Measurements from ENCODE around the gene TMEM131L.

TMEM131L gene

DNA sequence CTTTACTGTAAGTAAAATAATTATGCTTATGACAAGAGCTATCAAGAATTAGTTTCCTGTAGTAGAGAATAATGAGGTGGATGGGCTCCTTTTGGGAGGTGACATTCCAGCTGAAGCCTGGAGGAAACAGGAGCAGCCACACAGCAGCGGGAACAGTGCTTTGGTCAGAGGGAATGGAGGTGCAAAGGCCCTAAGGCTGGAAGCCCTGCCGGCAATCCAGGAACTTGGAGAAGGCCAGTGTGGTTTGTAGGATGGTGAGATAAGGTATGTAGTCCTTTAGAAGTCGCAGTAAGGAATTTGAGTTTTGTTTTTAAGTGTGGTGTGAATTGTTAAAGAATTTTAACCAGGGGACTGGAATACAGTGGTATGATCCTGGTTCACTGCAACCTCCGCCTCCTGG, 8.1 kb downstream of the TMEM131L start:
- no peak for DNase-seq

DNA sequence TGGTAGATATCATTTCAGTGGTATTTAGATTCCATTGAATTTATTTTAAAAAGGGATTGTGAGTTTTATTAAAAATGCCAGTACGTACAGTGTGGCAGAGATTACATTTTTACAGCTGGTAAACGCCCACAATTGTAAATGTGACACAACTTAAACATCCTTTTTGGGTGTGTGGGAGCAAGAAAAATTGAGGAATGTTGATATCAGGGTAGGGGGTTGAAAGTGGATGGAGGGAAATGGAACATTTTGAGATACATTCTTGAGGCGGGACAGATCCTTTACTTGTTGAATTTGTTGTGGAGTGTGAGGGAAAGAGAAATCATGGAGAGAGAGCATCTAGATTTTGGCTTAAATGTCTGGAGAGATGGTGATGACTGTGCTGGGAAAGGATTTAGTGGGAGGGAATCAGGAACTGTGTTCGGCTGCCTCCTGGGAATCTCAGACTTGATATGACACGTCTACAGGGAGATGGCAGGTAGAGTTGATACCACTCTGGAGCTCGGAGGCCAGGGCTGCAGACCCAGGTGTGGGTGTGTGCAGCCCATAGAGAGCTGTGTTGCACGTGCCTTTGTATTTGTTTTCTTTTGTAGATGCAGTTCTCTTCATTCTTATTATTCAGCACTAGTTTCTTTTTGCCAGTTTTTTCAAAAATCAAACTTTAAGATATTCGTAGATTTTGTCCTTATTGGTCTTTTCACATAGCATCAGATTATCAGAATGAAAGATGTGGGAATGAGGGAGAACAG, 10.8 kb downstream of the TMEM131L start:
- DNase-seq, result no peak

DNA sequence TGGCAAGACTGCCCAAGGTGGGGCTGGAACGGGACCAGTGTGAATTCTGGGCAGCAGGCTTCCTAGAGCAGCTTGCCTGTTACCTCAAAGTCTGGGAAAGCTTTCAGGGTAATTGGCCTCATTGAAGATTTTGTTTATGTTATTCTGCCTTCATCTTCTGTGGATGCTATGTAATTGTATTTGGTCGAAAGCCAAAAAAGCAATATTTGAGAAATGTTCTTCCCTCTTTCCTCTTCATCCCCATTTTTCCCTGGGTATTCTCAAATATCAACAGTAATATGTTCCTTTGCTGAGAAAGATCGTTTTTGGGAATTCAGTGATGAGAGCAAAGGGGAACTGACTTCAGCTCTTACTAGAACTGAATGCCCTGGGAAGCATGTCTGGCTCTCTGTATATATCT, 12.9 kb downstream of the TMEM131L start:
- peak; percentile 33 for DNase-seq

DNA sequence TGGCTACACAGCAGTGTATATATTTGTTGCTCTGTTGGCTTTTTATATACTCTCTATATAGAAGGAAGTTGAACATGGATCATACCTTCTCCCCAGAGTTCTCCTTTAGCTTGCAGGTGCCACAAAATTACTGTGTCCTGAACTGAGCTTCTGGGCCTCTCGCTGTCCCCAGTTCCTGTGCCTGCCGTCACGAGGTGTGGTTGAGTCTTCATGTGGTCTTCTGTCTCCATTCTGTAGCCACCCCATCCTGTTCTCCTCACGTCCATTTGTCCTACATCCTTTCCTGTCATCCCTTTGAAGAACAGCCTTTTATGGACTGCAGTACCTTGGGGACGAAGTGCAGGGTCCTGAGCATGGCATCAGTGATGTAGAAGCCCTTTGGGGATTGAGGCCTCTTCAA, 14.5 kb downstream of the TMEM131L start:
- DNase-seq, result no peak

DNA sequence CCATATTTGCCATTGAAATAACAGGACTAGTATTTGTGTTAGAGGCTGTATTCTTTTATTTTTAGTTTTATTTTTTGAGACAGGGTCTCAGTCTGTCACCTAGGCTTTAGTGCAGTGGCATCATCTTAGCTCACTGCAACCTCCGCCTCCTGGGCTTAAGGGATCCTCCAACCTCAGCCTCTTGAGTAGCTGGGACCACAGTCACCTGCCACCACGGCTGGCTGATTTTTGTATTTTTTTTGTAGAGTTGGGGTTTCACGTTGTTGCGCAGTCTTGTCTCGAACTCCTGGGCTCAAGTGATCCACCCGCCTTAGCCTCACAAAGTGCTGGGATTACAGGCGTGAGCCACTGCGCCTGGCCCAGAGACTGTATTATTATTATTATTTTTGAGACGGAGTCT, 15.3 kb downstream of the TMEM131L start:
- no peak for DNase-seq

DNA sequence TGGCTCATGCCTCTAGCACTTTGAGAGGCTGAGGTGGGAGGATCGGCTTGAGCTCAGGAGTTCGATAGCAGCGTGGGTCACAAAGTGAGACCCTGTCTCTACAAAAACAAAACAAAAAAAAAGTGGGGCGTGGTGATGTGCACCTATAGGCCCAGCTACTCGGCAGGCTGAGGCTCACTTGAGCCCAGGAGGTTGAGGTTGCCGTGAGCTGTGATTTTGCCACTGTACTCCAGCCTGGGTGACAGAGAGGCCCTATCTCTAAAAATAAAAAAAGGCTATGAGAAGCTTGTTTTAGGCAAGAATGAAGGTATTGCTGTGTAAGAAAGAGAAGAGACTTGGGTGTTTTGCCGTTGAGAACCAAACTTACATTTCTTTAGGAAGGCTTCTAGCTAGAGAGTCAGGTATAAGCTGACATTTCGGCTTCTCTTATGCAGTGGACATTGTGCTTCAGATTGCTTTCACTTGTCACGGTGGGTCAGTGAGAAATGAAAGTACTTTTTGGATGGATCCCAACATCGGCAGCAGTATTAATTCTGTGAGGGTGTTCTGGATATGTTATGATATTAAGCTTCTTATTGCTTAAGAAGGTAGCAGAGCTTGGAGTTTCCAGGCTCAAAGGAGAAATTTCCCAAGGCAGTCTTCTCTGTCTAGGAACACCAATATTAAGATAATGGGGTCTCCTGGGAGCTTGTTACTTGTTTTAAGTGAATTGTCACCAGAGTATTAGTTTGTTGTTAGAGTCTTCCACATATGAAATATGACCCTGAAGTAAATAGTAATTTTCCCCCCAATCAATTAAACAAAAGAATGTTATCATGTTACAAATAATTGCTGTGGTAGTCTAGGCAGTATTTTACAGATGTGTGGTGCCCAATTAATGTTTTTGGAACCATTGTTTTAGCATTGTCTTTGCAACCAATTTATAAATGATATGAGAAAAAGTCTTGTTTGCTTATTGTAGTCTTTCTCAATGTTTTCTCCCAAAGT, 17.6 kb downstream of the TMEM131L start:
- no peak for DNase-seq

DNA sequence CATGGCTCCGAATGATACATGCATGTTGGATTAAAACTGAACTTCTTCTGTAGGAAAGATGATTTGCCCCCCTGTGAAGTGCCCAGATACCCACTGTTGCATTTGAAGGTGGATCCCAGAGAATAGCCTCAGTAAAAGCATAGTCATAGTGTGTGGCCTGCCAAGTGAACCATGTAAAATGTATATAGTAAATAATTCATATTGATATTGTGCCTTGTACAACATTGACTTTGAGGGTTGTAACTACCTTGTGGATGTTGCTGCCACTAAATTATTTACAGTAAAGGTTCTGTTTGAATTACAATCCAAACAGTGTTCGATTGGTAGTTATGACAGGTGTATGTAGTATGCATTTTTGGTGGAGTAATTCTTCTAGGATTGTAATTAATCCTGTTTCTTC, 19.2 kb downstream of the TMEM131L start:
- peak; percentile 22 for DNase-seq

DNA sequence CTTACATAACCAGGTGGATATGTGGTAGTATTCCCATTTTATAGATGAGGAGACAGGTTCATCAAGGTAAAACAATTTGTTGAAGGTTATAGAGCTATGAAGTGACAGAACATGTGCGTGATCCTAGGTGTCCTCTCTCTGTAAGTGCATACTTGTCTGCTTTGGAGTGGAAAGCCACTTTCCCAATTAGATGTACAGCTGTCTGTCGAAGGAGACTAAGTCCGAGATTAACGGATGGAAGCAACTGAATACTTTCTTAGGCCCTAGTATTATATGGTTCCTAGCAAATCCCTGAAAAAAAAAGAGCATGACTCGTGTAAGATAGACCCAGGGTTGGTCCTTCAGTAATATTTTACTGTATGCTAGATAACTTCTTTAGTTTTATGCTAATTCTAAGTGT, 19.7 kb downstream of the TMEM131L start:
- DNase-seq, result no peak

DNA sequence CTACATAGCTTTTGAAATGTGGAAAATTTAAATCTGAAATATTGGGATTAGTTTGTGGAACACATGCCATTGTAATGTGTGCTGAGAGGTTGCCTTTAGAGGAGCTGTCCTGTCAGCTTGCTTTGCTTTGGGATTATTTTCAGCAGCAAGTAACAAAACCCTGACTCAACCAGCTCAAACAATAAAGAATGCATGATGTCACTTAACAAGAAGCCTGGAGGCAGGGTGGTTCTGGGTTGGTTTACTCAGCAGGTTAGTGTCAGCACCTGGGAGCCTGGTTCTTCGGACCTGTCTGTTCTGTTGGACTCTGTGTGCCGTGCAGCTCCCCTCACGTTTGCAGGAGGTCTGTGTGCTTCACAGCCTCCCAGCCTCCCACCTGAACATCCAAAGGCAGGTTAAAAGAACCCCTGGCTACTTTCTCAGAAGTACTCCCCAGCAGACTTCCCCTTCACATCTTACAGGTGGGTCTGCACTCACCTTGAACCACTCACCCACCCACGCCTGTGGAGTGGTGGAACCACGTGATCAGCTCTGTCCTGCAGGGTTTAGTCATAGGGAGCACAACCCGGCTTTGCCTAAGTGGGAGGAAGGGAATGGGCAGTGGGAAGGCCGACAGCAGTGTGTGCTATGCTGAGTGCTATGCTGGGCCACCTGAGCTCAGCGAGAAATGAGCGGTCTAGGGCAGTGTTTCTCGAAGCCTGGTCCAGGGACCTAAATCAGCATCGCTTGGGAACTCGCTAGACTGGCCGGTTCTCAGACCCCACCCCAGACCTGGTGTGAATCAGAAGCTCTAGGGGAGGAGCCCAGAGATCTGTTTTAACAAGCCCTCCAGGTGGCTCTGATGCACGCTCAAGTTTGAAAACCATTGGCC, 20.4 kb downstream of the TMEM131L start:
- DNase-seq, result no peak

DNA sequence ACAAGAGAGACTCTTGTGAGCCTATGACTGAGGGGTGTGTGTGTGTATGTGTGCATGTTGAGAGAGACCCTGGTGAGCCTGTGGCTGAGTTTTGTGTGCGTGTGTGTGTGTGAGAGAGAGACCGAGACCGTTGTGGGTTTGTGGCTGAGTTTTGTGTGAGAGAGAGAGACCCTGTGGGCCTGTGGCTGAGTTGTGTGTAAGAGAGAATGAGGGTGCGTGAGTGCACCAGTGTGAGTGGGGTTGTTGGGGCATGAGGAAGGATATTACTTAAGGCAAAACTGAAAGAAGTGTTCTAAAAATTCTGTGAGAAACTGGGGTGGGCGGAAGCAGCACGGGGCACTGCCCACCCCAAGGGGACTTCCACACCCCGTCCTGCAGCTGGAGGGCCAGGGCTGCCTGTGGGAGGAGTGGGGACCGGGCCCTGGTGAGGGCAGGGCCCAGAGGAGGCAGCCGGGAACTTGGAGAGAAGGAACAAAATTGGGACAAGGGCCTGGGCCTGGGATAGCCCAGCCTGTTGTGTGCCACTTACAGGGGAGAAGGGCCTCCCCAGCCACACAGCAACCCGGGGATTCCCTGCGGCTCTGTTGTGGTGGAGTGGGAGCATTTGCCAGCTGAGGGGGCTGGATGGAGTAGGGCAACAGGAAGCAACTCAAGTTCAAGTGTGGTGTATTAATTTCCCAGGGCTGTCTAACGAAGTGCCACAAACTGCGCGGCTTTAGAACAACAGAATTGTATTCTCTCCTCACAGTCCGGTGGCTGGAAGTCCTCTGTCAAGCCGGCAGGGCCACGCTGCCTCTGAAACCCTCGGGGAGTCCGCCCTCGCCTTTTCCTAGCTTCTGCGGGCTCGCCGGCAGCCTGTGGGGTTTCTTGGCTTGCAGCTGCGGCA, 22.1 kb downstream of the TMEM131L start:
- DNase-seq, result no peak

DNA sequence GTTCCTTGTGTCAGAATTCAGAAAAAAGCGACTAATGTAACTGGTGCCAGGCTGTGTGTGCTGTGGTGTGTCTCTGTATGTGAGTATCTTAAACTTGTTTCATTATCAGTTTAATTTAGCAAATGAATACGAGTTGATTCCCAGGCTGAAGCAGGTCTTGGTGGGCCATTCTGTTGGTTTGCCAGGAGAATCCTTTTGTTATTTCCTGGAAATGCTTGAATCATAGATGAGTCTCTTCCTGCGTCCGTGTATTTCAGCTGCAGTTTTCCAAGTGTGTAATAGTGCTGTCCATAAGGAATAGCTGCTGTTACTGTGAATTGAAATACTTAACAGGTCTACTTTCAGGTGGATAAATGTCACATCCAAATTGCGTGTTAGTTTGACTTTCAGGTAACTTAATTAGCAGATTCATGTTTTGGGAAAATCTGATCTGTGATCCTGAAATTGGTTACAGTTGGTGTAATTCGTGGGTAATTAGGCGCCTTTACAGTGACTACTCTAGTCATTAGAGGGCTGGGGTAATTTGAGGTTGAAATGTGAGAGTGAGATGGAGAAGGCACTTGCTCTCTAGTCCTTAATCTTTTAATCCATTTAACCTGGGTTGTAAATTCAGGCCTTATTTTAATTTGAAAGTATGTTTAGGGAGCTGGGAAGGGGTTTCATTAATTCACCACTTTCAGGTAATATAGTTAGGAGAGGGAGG, 23.8 kb downstream of the TMEM131L start:
- peak; percentile 38 for DNase-seq

DNA sequence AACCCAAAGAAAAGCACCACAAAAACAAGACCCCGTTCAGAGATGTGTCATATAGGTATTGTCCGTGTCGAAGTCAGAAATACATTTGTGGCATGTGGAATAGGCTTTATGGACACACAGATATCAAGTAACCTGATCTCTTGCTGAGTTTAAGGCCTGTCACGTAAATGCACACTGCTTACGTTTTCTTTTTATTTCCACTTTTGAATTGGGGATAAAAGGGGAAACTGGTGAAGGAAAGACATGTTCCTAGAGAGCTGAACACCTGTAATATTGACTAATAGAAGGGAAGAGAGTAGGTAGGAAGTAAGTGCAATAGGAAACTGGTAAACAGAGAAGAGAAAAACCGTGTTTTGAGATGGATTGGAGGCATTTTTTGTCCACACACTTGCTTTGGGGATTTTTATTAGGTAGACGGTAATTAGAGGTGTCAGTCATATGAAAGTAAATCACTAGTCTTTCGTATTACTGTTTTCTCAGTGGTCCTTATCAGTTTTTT, 24.9 kb downstream of the TMEM131L start:
- DNase-seq, result no peak

DNA sequence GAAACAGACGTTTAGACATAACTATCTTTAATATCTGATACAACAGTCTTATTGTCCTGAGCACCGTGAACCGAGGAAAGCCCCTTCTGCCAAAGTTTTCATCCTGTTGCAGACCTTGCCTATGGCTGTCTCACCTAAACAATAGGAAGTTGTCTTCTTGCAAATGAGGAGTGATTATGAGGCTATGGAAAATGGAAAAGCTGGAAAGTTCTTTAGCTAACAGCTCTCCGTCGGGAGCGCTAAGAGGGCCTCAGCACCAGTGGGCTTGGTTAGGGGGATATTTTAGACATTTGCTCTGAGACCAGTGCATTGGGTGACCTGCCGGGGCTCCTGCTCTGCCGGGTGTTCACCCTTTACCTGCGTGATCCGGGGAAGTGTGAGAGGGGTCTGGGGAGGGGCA, 28.4 kb downstream of the TMEM131L start:
- DNase-seq, result no peak

DNA sequence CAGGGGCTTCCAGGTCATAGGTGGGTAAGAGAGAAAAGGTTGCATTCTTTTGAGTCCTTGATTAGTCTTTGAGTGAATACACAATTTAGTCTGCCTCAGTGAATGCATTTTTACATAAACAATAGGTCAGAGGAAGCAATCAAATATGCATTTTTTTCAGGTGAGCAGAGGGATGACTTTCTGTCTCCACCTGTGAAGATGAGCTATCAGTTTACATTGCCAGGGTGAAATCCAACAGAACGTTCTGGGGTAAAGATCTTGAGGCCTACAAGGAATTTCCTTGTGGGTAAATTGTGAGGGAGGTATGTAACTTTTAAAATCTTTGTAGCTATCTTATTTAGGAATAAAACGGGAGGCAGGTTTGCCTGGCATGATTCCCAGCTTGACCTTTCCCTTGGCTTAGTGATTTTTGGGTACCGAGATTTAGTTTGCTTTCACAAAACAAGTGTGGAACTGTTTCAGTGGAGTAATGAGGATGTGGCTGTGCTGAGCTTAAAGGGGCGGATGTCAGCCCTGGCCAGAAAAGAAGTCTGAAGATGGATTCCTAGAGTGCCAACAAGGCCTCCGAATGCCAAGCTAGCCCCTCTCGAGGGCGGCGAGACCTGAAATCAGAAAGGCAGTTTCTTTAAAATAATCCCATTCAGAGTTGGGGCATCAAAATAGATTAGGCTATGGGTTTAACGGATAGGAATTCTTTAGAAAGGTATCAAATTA, 29.5 kb downstream of the TMEM131L start:
- DNase-seq, result no peak

DNA sequence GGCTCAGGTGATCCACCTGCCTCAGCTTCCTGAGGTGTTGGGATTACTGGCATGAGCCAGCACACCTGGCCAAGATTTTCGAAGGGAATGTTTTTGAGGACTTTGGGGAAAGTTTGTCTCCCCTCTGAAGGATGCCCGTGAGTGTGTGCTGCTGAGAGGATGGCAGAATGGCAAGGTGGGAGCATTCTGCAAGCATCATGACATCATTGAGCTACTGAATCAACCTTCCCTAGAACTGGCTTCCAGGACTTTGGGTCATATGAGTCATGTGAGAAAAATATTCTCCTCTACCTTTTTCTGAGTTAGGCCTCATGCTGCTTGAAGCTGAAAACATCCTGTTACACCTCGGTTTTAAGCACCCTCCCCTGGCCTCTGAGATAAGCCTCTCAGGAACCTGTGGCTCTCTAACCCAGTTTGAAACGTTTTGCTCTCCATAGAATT, 31.0 kb downstream of the TMEM131L start:
- DNase-seq, result no peak

DNA sequence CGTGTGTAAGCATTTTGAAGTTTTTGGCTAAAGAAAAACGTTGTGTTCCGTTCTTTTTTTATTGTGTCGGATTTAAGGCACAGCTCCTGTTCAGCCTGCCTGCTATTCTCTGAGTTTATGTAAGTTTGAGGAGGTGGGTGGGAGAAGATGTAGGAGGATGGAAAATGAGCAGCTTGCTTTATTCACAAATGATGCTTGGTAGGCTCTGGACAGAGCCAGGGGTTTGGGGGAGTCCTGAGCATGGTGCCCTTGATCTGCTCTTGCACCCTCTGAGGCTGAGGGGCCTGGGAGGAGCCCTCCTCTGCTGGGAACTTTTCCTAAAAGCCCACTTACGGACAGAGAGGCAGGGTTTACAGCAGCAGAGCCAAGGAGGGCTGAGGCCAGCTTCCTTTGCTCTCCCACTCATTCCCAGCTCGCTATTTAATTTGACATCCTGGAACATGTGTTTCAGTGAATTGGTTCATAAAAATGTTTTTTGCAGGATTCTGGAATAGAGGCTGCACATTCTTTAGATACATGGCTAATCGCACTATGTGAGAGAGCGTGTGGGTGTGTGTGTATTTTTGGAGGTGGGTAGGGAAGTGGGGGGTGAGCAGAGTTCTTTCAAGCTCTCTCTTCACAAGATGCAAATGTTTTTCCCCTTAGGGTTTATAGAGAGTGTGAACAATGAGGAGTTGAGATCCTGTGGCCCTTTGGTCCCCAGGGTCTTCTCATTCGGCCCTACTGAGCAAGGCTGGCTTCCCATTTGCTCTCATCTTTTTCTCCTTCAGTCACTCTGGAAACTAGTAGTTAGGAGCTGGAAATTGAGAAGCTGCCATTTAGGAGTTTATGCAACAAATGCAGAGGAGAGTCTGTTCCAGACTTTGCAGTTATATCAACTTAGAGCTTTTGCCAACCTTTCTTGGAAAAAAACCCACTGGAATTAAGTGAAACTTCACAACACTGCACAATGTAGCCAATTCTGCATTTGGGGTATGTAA, 32.1 kb downstream of the TMEM131L start:
- DNase-seq, result no peak

DNA sequence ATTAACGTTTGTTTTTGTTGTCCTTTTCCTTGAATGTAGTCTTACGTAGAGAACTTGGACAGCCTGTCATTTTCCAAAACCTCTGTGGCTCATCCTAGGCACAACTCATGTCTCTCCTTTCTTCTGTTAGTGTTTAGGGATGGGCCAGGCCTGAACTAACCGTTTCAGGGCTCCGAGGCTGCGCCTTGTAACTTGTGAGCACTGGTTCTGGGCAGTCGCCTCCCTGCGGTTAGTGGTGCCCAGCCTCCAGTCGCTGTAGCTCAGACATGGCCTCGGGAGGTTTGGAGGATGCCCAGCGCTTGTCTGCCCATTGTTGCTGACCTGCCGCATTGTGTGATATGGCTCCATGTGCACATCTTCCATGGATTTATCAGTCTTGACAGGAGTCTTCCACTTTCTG, 32.8 kb downstream of the TMEM131L start:
- DNase-seq, result no peak

DNA sequence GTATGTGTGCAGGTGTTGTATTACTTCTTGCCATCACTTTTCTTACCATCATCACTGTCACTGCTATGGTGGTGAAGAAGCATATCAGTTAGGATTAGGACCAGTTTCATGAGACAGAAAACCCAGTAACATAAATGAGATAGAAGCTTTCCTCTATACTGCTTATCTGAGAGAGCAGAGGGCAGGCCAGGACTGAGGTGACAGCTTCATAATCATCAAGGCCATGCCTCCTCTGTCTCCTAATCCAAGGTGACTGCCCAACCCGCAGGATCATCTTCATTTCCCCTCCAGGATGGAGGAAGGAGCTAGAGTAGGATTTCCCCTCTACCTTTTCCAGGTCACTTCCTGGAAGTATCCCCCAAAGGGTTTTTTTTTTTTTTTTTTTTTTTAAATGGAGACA, 35.4 kb downstream of the TMEM131L start:
- no peak for DNase-seq

DNA sequence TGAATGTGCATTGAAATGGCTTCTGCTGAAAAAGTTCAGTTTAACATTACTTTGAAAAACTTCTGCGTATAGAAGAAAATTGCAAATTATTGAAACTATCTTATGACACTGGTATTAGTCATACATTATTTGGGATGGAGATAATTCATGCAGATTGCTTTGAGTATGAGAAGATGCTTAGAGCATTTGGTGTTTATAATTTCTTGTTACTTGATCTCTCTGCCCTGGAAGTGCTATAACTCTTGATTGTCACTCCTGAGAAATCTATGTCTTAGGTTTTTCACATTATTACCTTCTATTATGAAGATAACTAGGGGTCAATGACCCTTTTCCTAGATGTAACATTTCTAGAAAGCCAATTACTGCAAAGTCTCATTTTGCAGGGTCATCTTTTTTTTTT, 36.4 kb downstream of the TMEM131L start:
- DNase-seq, result no peak

All from COR-L47 (cell line).